ENCODE data around the gene LRIT1. TPM values are rescaled to one million over a fixed set of nuclear protein-coding genes. Genes with fewer than 3 reads are reported as not detected.

LRIT1 gene
- total RNA-seq, 1 experiment from 2014 or later, result not detected

DNA sequence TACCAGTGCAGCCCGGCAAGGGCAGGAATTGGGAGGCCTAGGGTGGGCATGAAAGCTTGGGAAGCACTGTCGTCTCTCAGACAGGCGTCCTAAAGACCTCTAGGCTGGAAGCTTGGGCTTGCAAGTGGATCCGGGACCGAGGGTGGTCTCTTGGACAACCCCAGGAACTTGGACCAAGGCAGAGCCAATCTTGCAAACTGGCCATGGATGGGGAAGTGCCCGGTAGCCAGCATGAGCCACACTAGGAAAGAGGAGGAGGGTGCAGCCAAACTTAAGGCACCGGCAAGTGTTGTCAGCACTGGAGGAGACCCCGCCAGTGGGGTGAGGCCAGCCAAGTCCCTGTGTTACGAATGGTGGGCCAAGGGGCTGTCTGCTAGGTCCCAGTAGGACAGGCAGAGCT, 24.5 kb downstream of the LRIT1 start:
- TF ChIP-seq ELF1 (IDR thresholded peaks at IDR 0.05; ENCODE audit: borderline replicate concordance, low read depth) (no peak), RAD21 (IDR thresholded peaks at IDR 0.05; ENCODE audit: low read depth) (no peak), EZH2phosphoT487 (IDR thresholded peaks at IDR 0.05; ENCODE audit: borderline replicate concordance) (no peak), EZH2 (IDR thresholded peaks at IDR 0.05) (no peak), JUND (IDR thresholded peaks at IDR 0.05) (no peak)
- TF ChIP-seq, protein P1, sequence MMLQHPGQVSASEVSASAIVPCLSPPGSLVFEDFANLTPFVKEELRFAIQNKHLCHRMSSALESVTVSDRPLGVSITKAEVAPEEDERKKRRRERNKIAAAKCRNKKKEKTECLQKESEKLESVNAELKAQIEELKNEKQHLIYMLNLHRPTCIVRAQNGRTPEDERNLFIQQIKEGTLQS (IDR thresholded peaks at IDR 0.05), result no peak
- no peaks in the 10 kb centered on the region for H4K20me1 ChIP-seq (ENCODE audit: insufficient read depth)
- no peak for DNase-seq (ENCODE audit: low read depth, low spot score)
- intact Hi-C loops (cut with micrococcal nuclease), result no loop called here
- BruUV-seq (replicated peaks), result no TSS peak
- peaks cover 5% of the 10 kb centered on the region; the same call in 1 of the 2 replicates for H3K27me3 ChIP-seq (ENCODE audit: insufficient read depth, low read length)
- H3K36me3 ChIP-seq (ENCODE audit: control insufficient read depth in 1 of 2, insufficient read depth in 2 of 2, low read length in 2 of 2), result no peaks in the 10 kb centered on the region
- no peak overlapping the region for H3K27ac ChIP-seq (ENCODE audit: low read depth, low read length)
- no peaks in the 10 kb centered on the region for H3K79me2 ChIP-seq (ENCODE audit: insufficient read depth, low read length)
- ChIA-PET CTCF (no interaction called here), RAD21 (ENCODE audit: low non-redundant PET in 1 of 2, low total read pairs in 2 of 2, uncharacterized antibody in 2 of 2, unreplicated experiment in 2 of 2) (no interaction called here), POLR2A (no interaction called here)
- no peak overlapping the region for H3K9ac ChIP-seq (ENCODE audit: low read length)
- no peaks in the 10 kb centered on the region for H3K9me2 ChIP-seq (ENCODE audit: insufficient read depth)
- H2AFZ ChIP-seq (ENCODE audit: low read depth, low read length, poor library complexity, severe bottlenecking), result no peak overlapping the region
- no peak overlapping the region for H3K4me2 ChIP-seq (ENCODE audit: low read length)
- no peak for ATAC-seq
- H3K9me3 ChIP-seq (ENCODE audit: control insufficient read depth in 1 of 2, insufficient read depth in 1 of 2, low read depth in 1 of 2, low read length in 2 of 2), result 0 out of 4 replicates have a peak, but pooled peaks cover 0 to 4% of the 10 kb centered on the region in 2 experiments
- H3K4me1 ChIP-seq (ENCODE audit: control insufficient read depth in 1 of 2, insufficient read depth in 2 of 2, low read length in 2 of 2), result no peaks in the 10 kb centered on the region
- H3K4me3 ChIP-seq (replicated peaks in 1 of 2; ENCODE audit: low read depth in 1 of 2, low read length in 2 of 2), result no peak overlapping the region

DNA sequence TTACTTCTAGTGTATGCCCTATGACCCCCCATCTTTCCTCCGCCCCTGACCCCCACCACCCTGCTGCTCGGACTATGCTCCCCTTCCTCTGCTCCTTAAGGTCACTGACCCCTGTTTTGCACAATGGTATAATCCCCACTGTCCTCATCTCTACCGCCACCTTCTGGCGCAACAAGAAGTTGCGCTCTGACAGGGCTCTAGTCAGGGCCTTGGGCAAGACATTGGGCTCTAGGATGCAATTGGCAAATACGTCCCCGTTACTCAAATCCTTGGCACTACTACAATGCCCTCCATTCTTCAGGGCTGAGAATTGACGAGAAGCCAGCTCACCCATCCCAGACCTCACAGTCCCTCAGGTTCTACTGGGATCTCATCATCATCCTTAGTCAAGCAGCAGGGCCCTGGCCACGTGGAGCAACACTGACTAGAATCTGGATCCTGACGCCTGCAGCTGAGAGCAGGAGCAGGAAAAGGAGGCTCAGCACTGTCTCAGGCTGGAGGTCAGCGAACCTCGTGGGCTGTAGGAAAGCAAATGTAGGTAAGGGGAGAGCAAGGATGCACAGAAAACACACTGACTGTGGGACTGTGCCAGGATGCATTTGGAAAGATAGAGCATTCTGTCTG, 26.6 kb downstream of the LRIT1 start:
- BruUV-seq (replicated peaks), result no TSS peak

More for the DNA sequence above, 26.6 kb downstream of the LRIT1 start:
- no peaks in the 10 kb centered on the region for H3K4me1 ChIP-seq (ENCODE audit: control insufficient read depth in 1 of 2, insufficient read depth in 2 of 2, low read length in 2 of 2)
- no peak overlapping the region for H2AFZ ChIP-seq (ENCODE audit: low read depth, low read length, poor library complexity, severe bottlenecking)
- TF ChIP-seq JUND (IDR thresholded peaks at IDR 0.05) (no peak), ELF1 (IDR thresholded peaks at IDR 0.05; ENCODE audit: borderline replicate concordance, low read depth) (no peak), ZNF274 (IDR thresholded peaks at IDR 0.05; ENCODE audit: low read depth, low read length) (no peak), SIN3A (IDR thresholded peaks at IDR 0.05; ENCODE audit: low read depth) (no peak), EGR1 (IDR thresholded peaks at IDR 0.05; ENCODE audit: low read depth) (no peak), YY1 (IDR thresholded peaks at IDR 0.05; ENCODE audit: extremely low read depth, insufficient replicate concordance, low read depth, low read length) (no peak), CBX3 (IDR thresholded peaks at IDR 0.05; ENCODE audit: low read depth) (no peak), EZH2 (IDR thresholded peaks at IDR 0.05) (no peak), RAD21 (IDR thresholded peaks at IDR 0.05; ENCODE audit: low read depth) (peak; percentile 31)
- TF ChIP-seq, protein P2, sequence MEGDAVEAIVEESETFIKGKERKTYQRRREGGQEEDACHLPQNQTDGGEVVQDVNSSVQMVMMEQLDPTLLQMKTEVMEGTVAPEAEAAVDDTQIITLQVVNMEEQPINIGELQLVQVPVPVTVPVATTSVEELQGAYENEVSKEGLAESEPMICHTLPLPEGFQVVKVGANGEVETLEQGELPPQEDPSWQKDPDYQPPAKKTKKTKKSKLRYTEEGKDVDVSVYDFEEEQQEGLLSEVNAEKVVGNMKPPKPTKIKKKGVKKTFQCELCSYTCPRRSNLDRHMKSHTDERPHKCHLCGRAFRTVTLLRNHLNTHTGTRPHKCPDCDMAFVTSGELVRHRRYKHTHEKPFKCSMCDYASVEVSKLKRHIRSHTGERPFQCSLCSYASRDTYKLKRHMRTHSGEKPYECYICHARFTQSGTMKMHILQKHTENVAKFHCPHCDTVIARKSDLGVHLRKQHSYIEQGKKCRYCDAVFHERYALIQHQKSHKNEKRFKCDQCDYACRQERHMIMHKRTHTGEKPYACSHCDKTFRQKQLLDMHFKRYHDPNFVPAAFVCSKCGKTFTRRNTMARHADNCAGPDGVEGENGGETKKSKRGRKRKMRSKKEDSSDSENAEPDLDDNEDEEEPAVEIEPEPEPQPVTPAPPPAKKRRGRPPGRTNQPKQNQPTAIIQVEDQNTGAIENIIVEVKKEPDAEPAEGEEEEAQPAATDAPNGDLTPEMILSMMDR (IDR thresholded peaks at IDR 0.05 in 2 of 3, conservative IDR thresholded peaks at IDR 0.05 in 1 of 3; ENCODE audit: borderline replicate concordance in 1 of 3, insufficient read depth in 1 of 3, low read depth in 2 of 3, low read length in 2 of 3), result peak; percentile 19 to 73 (median 71); a peak in 5 of 6 replicates
- TF ChIP-seq, protein P3, sequence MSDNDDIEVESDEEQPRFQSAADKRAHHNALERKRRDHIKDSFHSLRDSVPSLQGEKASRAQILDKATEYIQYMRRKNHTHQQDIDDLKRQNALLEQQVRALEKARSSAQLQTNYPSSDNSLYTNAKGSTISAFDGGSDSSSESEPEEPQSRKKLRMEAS (IDR thresholded peaks at IDR 0.05), result no peak
- no peak overlapping the region for H3K4me3 ChIP-seq (replicated peaks in 1 of 2; ENCODE audit: low read depth in 1 of 2, low read length in 2 of 2)
- no peak overlapping the region for H3K4me2 ChIP-seq (ENCODE audit: low read length)
- H3K27ac ChIP-seq (ENCODE audit: low read depth, low read length), result no peak overlapping the region
- no peaks in the 10 kb centered on the region for H3K79me2 ChIP-seq (ENCODE audit: insufficient read depth, low read length)
- H4K20me1 ChIP-seq (ENCODE audit: insufficient read depth), result no peaks in the 10 kb centered on the region
- 0 out of 4 replicates have a peak, but pooled peaks cover 0 to 4% of the 10 kb centered on the region in 2 experiments for H3K9me3 ChIP-seq (ENCODE audit: control insufficient read depth in 1 of 2, insufficient read depth in 1 of 2, low read depth in 1 of 2, low read length in 2 of 2)
- H3K9me2 ChIP-seq (ENCODE audit: insufficient read depth), result no peaks in the 10 kb centered on the region
- no peak overlapping the region for H3K9ac ChIP-seq (ENCODE audit: low read length)
- CTCF ChIA-PET, result interaction anchor here (0.6 to 1.2 kb wide), 5 partner anchors 10 to 323 kb away, joined by 3 to 5 read pairs (median 3); no protein-coding TSS in a partner anchor
- RAD21 ChIA-PET (ENCODE audit: low non-redundant PET in 1 of 2, low total read pairs in 2 of 2, uncharacterized antibody in 2 of 2, unreplicated experiment in 2 of 2), result interaction anchor here in 1 of 2 experiments (0.6 to 0.9 kb wide), 2 partner anchors 89 to 322 kb away, joined by 3 to 7 read pairs; no protein-coding TSS in a partner anchor
- H3K27me3 ChIP-seq (ENCODE audit: insufficient read depth, low read length), result no peaks in the 10 kb centered on the region
- H3K36me3 ChIP-seq (ENCODE audit: control insufficient read depth in 1 of 2, insufficient read depth in 2 of 2, low read length in 2 of 2), result no peaks in the 10 kb centered on the region
- DNase-seq (ENCODE audit: low read depth, low spot score) (peak; percentile 10), ATAC-seq (peak; percentile 88)
- POLR2A ChIA-PET, result no interaction called here
- intact Hi-C loops (cut with micrococcal nuclease), result no loop called here

Data from HCT116 (cell line).